Suprapubic skin (tissue), 4 donors: Measurements from ENCODE around the gene ZNF350. TPM values are rescaled to one million over a fixed set of nuclear protein-coding genes. Genes with fewer than 3 reads are reported as not detected.
"Not testable (repeated sequence)": the region's sequence is repeated elsewhere in the genome, so short reads cannot be mapped to it uniquely, and the experiment has no call there.

Experiments
- DNase-seq, 2 donors: peaks; one replicate each; pipeline ENCODE4 v3.0.0-alpha.2; 2019; ENCODE audit warnings: low spot score in 2 of 2
- H3K27ac ChIP-seq: fragments of 200-600 bp; sonication (generic); one replicate; pipeline ENCODE4 v1.5.1; 2019
- H3K27me3 ChIP-seq: fragments of 200-600 bp; sonication (generic); one replicate; pipeline ENCODE4 v1.5.1; 2019
- H3K36me3 ChIP-seq: fragments of 200-600 bp; sonication (generic); one replicate; pipeline ENCODE4 v1.5.1; 2019
- H3K4me1 ChIP-seq: fragments of 200-600 bp; sonication (generic); one replicate; pipeline ENCODE4 v1.5.1; 2019
- H3K4me3 ChIP-seq: fragments of 200-600 bp; sonication (generic); one replicate; pipeline ENCODE4 v1.5.1; 2019; ENCODE audit warnings: mild to moderate bottlenecking
- H3K9me3 ChIP-seq: fragments of 200-600 bp; sonication (generic); one replicate; pipeline ENCODE4 v1.5.1; 2019
- EP300 ChIP-seq: sonication (generic); formaldehyde crosslinking; IDR thresholded peaks from one replicate; pipeline ENCODE4 v1.6.1; 2017; ENCODE audit warnings: antibody characterized with exemption
- POLR2A ChIP-seq, 2 donors: fragments of 450-650 bp; IDR thresholded peaks; one replicate each; pipeline ENCODE4 v1.6.1; 2017; ENCODE audit warnings: antibody characterized with exemption in 2 of 2, mild to moderate bottlenecking in 2 of 2, moderate library complexity in 2 of 2
- POLR2AphosphoS5 ChIP-seq, 3 donors: sonication (generic); formaldehyde crosslinking; IDR thresholded peaks; one replicate each; pipeline ENCODE4 v1.6.1; 2017; ENCODE audit warnings: antibody characterized with exemption in 3 of 3
- WGBS: methylation state at CpG from one replicate; pipeline ENCODE4 v1.1.5; 2018; 5-methylcytosine and 5-hydroxymethylcytosine counted together
- total RNA-seq, 4 donors: library from RNA; depleted of rRNA; stranded (reverse); fragments of >200 nt; gene quantifications; one replicate each; pipeline ENCODE4 v1.1.0, GENCODE V29; 2016
- TF ChIP-seq, protein P1 (sequence below), 2 donors: fragments of 200-600 bp in 1 of 2; fragments of 450-650 bp in 1 of 2; sonication (generic) in 1 of 2; IDR thresholded peaks; one replicate each; pipeline ENCODE4 v1.5.1; 2016 to 2019; ENCODE audit warnings: antibody characterized with exemption in 2 of 2, mild to moderate bottlenecking in 1 of 2, moderate library complexity in 1 of 2

Gene ZNF350
- total RNA-seq, 4 donors from 2014 or later = 7.0 to 15.9 (median 11.9) TPM

DNA sequence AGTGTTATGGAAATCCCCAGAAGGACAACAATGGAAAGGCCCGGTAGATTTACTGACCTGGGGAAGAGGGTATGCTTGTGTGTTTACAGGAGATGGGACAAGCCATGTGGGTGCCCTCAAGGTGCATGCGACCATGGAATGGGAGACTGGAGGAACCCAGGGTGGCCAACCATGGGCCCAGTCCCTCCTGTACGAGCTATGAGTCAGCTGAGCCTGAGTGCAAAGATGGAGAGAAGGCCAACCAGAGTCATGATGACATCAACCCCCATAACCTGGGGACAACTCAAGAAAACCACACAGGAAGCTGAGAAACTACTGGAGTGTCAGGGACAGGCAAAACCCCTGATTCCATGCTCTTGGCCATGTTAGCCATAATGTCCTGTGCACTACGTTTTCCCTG lies 7.8 kb downstream of the ZNF350 start:
- Histone ChIP-seq H3K36me3 (peaks cover 53% of the 10 kb centered on the region), H3K4me3 (no peak overlapping the region), H3K4me1 (no peaks in the 10 kb centered on the region), H3K9me3 (peaks cover 65% of the 10 kb centered on the region), H3K27ac (no peak overlapping the region), H3K27me3 (no peaks in the 10 kb centered on the region)
- 88% methylated on average over 4 of the region's 4 CpGs for WGBS
- no peak for DNase-seq
- TF ChIP-seq EP300 (no peak), POLR2A (IDR thresholded peaks at IDR 0.05) (no peak), POLR2AphosphoS5 (IDR thresholded peaks at IDR 0.05) (no peak)
- TF ChIP-seq, protein P1, sequence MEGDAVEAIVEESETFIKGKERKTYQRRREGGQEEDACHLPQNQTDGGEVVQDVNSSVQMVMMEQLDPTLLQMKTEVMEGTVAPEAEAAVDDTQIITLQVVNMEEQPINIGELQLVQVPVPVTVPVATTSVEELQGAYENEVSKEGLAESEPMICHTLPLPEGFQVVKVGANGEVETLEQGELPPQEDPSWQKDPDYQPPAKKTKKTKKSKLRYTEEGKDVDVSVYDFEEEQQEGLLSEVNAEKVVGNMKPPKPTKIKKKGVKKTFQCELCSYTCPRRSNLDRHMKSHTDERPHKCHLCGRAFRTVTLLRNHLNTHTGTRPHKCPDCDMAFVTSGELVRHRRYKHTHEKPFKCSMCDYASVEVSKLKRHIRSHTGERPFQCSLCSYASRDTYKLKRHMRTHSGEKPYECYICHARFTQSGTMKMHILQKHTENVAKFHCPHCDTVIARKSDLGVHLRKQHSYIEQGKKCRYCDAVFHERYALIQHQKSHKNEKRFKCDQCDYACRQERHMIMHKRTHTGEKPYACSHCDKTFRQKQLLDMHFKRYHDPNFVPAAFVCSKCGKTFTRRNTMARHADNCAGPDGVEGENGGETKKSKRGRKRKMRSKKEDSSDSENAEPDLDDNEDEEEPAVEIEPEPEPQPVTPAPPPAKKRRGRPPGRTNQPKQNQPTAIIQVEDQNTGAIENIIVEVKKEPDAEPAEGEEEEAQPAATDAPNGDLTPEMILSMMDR (IDR thresholded peaks at IDR 0.05) = no peak

DNA sequence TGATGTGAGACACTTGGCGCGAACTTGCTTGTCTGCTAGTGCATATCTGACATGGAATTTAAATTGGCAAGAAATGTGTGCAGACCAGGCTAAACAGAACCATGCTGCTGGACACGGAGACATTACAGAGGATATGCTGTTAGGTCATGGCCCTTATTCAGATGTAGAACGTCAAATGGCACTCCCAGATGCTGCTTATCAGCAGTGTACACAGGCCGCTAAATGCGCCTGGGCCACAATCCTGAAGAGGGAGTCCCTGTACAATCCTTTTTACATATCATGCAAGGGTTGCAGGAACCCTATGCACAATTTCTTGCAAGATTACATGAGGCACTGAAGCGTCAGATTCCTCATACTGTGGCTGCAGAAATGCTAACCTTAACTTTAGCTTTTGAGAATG lies 9.3 kb downstream of the ZNF350 start:
- Histone ChIP-seq H3K36me3 (peaks cover 66% of the 10 kb centered on the region), H3K27me3 (no peaks in the 10 kb centered on the region), H3K4me1 (no peaks in the 10 kb centered on the region), H3K4me3 (no peak overlapping the region), H3K27ac (no peak overlapping the region), H3K9me3 (peaks cover 75% of the 10 kb centered on the region)
- 85% methylated on average over 7 of the region's 7 CpGs for WGBS
- DNase-seq = no peak
- TF ChIP-seq EP300 = no peak
- TF ChIP-seq POLR2AphosphoS5 (IDR thresholded peaks at IDR 0.05) = no peak

DNA sequence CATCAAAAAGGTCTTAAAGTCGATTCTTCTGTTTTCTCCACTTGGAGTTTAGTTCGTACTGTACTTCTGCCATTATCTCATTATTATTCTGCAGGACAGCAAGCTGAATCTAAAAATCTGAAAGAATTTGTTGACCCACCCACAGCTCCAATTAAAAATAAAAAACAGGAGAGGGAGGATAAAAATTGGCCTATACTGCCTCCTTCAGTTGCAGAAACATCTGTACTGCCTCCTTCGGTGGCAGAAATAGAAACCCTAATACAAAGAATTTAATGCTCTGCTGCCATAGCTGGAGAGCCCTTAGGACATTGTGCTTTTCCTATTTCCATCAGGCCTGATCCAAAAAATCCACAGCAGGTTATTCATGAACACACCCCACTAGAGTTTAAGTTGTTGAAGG lies 9.8 kb downstream of the ZNF350 start:
- no peaks in the 10 kb centered on the region for H3K4me1 ChIP-seq
- no peak overlapping the region for H3K4me3 ChIP-seq
- DNase-seq = no peak
- H3K9me3 ChIP-seq = peaks cover 79% of the 10 kb centered on the region
- 94% methylated on average over 3 of the region's 3 CpGs for WGBS
- no peaks in the 10 kb centered on the region for H3K27me3 ChIP-seq
- H3K36me3 ChIP-seq = peaks cover 71% of the 10 kb centered on the region
- H3K27ac ChIP-seq = no peak overlapping the region
- TF ChIP-seq EP300 = no peak
- TF ChIP-seq POLR2AphosphoS5 (IDR thresholded peaks at IDR 0.05) = no peak
- no peak for TF ChIP-seq POLR2A (IDR thresholded peaks at IDR 0.05)
- TF ChIP-seq, protein P1 (IDR thresholded peaks at IDR 0.05) = no peak

DNA sequence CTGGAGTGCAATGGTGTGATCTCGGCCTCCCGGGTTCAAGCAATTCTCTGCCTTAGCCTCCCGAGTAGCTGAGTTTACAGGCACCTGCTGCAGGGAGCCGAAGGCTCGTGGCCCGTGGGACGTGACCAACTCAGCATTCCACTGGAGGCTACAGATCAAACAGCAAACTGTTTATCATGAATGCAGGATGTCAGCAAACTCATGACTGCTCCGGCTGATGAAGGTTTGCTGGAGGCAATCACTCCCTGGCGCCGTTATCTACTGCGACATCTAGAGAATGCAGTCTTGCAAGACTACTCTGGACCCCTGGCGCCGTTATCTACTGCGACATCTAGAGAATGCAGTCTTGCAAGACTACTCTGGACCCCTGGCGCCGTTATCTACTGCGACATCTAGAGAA lies 10.9 kb downstream of the ZNF350 start:
- Histone ChIP-seq H3K9me3 (peaks cover 85% of the 10 kb centered on the region), H3K36me3 (peaks cover 76% of the 10 kb centered on the region)
- not testable (repeated sequence) for H3K4me3 ChIP-seq, H3K27me3 ChIP-seq, H3K27ac ChIP-seq, H3K4me1 ChIP-seq, DNase-seq
- 90% methylated on average over 16 of the region's 17 CpGs for WGBS

DNA sequence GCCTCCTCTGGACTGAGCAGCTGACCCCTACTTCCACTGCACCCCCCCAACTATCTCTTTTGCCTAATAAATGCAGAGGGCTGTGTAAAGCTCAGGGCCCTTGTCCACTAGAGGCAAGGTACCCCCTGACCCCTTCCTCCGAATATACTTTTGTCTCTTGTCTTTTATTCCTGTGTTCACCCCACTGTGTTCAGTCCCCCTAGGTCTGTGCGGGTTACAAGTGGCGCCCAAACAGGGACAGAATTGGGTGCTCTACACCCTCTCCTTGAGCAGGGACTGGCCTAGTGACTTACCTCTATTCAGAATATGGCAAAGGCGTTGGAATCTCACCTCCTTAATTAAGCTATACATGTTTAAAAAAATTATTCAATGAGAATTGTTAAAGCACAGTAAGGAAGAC lies 15.0 kb downstream of the ZNF350 start:
- no peak for DNase-seq
- Histone ChIP-seq H3K36me3 (peaks cover 89% of the 10 kb centered on the region), H3K27ac (no peak overlapping the region), H3K4me3 (no peak overlapping the region), H3K4me1 (no peaks in the 10 kb centered on the region), H3K27me3 (no peaks in the 10 kb centered on the region), H3K9me3 (peaks cover 78% of the 10 kb centered on the region)
- TF ChIP-seq EP300 (no peak), POLR2AphosphoS5 (IDR thresholded peaks at IDR 0.05) (no peak), POLR2A (IDR thresholded peaks at IDR 0.05) (no peak)
- TF ChIP-seq, protein P1 (IDR thresholded peaks at IDR 0.05) = no peak
- WGBS = 98% methylated on average over 4 of the region's 4 CpGs

DNA sequence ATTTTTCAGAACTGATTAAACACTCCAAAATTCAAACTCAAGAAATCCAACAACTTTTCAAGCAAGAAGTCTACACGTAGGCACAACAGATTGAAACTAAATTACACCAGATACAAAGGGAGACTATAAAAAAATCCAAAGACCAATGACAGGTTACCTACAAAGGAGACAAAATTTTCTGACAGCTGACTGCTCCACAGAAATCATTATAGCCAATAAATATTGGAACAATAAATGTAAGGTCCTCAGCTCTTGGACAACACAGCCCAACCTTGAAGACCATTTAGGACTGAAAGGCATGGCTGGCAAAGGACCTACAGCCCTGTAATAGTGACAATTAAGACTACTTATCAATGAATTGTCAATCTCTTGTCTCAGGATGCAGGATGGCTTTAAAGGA lies 15.9 kb downstream of the ZNF350 start:
- no peak overlapping the region for H3K27ac ChIP-seq
- H3K27me3 ChIP-seq = no peaks in the 10 kb centered on the region
- H3K36me3 ChIP-seq = peaks cover 97% of the 10 kb centered on the region
- no peak overlapping the region for H3K4me3 ChIP-seq
- H3K4me1 ChIP-seq = no peaks in the 10 kb centered on the region
- peaks cover 73% of the 10 kb centered on the region for H3K9me3 ChIP-seq
- TF ChIP-seq, protein P1 (IDR thresholded peaks at IDR 0.05) = no peak
- TF ChIP-seq EP300 = no peak
- no peak for TF ChIP-seq POLR2A (IDR thresholded peaks at IDR 0.05)
- no peak for TF ChIP-seq POLR2AphosphoS5 (IDR thresholded peaks at IDR 0.05)
- 97% methylated on average over 1 of the region's 1 CpG for WGBS
- no peak for DNase-seq
